ENCODE results near the gene ZNF212.
"Not testable (repeated sequence)": the region's sequence is repeated elsewhere in the genome, so short reads cannot be mapped to it uniquely, and the experiment has no call there.

The ZNF212 gene

DNA sequence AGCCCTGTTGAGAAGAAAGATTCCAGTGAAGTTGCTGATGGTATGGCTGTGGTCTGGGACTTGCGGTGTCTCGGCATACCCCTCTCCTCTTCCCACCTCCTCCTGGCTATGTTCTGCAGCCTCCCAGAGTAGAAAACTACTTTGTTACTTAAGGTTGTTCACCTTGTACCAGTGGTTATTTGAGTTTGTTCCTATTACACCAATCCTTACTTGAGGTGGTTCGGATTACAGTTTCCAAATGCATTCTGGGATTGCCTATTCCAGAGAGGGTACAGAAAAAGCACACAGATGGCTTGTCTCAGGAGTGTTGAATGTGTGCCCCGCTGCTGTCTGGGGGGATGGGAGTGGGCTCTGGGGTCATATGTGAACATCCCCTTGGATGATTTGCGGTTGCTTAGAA lies 15.7 kb downstream of the ZNF212 start:
- FAIRE-seq = no peak

DNA sequence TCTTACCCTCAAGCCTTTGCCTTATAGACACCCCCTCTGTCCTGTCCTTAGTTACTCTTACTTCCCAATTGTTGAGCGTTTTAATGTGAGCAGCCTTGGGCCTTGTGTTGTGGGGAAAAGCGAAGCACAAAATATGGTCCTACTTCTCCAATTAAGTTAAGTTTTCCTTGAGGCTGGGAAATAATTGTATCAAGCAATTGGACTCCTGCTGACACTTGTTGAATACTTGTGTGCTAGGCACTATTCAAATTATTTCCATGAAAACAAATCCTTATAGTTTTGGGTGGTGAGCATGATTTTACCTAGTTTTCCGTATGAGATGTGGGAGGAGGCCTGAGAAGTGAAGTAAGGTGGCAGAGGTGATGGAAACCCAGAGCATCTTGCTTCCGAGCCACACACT lies 17.1 kb downstream of the ZNF212 start:
- FAIRE-seq = no peak

DNA sequence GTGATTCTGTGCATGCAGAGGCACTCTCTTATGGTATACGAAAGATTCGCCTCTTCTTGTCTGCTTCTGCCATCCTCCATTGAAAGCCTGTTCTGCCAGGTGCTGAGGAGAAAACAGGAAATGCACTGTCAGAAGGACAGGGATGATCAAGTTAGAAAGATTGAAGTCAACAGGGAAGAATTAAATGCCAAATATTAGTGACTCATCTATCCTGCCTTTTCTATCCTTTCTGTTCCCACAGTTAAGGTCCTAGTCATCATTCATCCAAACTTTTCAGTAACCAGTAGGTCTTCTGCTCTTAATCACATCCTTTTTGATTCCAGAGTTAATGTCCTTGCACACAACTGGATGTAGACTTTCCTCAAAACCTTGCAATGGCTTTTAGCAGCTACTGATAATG lies 17.7 kb downstream of the ZNF212 start:
- no peak for FAIRE-seq

GRCh38 chr7:149261316-149261828 lies 21.9 kb downstream of the ZNF212 start:
- FAIRE-seq = no peak

GRCh38 chr7:149261829-149262617 lies 22.6 kb downstream of the ZNF212 start, which contains the start of gene ZNF783:
ZNF783 (plus strand) TSS chr7:149262196; CDS start chr7:149262334, 138 bp downstream.
- no peak for FAIRE-seq

- FAIRE-seq = no peak
These were observed 27.0 kb downstream of the ZNF212 start for GRCh38 chr7:149266451-149266850.

DNA sequence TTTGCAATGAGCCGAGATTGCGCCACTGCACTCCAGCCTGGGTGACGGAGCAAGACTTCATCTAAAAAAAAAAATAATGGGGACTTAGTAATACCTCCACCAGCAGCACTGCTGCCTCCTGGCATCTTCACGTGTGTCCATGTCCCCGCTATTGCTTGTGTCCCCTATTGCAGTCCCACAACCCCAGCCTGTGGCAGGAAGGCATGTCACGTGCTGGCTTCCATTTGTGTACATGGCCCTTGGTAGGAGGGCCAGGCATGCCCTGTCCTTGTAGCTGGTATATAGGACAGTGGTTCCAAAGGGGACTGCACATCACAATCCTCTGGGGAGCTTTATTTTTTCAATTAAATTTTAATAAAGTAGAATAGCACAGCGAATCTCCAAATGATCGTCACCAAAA lies 28.3 kb downstream of the ZNF212 start:
- FAIRE-seq = no peak

- FAIRE-seq = not testable (repeated sequence)
These were observed 35.0 kb downstream of the ZNF212 start for GRCh38 chr7:149274424-149274823.

- FAIRE-seq = no peak
These were observed 38.4 kb downstream of the ZNF212 start for GRCh38 chr7:149277871-149278270.

DNA sequence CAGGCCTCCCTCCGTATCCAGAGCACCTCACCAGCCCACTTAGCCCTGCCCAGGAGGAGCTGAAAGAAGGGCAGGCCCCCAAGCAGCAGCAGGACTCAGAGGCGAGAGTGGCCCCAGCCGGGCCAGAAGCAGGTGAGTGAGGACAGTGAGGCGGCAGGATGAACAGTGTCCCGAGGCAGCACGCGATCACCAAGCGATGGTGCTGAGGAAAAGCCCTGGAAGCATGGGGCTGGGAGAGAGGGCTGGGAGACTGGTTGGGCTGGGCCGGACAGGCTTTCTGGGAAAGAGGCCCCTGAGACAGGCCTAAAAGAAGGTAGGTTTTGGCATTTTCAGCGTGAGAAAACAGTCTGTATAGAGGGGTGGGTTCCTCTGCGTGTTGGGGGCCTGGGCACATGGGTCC lies 38.9 kb downstream of the ZNF212 start:
- no peak for FAIRE-seq

DNA sequence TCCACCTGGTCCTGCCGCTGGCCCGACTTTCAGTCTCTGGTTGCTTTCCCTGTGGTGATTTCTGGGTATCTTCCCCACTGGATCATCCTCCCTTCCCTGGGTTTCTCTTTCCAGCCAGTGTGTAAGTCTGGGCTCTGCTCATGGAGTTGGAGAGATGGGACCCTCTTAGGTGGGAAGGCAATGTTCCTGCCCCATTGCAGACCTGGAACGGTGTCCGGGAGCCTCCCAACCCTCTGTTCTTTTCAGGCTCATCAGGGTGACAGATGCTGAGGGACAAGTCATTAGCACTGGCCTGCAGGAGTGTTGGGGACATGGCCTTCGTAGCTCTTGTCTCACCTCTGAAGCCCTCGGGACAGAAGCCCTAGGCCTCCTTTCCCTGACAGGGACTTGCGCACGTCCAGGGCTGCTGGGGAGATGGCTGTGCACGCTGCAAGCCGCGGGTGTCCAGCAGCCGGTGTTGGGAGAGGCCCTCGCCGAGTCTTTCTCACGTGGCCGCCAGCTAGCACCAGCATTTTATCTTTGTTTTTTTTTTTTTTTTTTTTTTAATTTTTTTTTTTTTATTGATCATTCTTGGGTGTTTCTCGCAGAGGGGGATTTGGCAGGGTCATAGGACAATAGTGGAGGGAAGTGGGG lies 39.8 kb downstream of the ZNF212 start:
- FAIRE-seq = no peak

DNA sequence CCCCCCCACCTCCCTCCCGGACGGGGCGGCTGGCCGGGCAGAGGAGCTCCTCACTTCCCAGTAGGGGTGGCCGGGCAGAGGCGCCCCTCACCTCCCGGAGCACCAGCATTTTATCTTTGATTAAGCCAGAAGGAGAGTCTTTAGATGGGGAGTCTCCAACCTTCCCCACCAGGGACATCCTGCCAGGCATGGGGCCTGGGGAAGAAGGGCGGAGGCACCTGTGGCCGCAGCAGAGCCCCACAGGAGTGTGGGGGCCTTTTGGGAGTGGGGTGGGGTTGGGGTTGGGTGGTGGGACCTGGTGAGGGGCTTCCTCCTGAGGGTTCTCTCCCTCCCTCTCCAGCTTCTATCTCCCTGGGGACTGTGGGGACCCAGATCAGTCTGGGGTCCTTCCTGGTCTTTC lies 40.7 kb downstream of the ZNF212 start:
- no peak for FAIRE-seq

DNA sequence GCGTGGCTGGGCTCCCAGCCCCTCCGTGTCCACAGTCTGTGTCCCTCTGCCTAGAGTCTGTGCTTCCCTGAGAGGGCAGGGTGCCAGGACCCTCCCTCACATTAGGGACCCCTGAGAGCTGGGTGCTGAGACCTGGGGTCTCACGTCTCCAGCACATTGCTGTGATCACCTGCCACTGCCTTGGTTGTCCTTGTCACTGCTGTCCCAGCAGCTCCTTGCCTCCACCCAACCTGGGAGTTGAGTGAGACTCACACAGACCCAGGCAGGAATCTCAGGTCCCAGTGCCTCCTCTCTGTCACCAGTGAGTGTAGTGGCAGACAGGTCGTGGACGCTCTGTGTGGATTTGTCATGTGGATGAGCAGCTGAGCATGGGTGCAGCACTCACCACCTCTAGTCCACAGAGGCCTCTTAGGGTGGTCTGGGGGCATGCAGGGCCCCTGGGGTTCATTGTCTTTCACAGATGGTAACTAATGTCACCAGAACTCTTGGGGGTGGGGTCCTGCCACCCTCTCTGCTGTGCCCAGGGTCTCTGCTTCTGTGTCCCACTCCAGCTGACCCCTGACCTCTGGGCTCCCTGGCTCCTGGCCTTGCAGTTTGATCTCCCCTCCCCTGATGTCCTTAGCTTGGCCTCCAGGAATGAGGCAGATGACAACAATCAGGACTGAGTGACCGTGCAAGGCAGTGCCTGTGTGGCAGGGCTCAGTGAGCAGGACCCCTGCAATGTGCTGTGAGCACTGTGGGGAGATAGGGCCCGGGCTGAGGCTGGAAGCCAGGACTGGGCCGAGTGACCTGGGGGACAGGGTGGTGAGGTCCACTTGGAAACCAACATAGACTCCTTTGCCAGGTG lies 41.4 kb downstream of the ZNF212 start:
- no peak for FAIRE-seq

DNA sequence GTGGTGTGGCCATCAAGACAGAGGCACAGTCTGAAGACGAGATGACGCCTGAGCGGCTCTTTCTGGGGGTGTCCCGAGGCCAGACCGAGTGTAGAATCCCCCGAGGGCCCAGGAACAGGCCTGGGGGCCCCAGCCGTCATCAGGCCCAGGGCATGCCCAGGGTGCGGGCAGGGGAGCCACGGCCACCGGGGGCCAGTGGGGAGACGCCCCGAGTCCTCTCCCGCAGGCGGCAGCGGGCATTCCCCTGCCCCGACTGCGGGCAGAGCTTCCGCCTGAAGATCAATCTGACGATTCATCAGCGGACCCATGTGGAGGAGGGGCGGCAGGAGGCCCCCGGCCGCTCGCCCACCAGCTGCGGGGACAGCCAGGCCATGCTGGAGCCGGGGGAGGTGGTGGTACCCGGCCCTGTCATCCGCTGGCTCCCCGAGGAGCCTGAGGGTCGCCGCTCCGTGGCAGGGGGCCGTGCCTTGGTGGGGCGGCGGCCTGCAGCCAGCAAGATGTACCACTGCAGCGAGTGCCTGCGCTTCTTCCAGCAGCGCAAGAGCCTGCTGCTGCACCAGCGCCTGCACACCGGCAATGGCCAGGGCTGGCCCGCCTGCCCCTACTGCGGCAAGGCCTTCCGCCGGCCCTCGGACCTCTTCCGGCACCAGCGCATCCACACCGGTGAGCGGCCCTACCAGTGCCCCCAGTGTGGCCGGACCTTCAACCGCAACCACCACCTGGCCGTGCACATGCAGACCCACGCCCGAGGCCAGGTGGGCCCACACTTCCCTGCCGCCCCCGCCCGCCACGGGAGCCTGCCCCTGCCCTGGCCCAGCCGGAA lies 42.3 kb downstream of the ZNF212 start:
- FAIRE-seq = no peak

DNA sequence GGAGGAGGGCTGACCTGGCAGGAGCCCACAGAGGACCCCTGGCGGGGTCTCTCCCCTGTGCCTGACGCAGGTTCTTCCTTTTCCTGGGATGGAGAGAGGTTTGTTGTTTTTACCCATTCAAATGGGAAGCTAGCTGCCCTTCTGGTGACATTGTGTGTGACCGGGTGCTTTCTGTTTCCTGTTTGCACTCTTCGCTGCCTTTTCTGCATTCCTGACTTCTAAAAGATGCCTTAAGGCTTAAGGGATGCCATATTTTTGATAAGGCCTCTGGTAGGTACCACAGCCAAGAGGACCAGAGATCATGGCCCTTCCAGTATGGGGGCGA lies 42.8 kb downstream of the ZNF212 start:
- no peak for FAIRE-seq

DNA sequence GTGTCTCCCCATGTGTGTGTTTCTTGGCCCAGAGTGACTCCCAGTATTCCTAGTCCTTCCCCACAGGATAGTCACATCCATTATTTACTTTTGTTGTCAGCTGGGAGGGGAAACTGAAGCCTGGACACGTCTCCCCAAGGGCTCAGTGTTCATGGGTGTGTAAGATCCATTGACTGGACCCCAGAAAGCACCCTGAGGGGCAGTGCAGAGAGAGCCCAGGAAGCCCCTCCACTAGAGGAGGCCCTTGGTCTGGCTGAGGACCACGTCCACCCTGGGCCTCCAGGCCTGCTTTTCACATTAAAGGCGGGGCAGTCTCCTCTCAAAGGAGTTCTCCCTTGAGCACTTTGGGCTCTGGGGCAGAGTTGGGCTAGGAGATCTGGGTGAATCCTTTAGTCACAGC lies 43.9 kb downstream of the ZNF212 start:
- FAIRE-seq = no peak

DNA sequence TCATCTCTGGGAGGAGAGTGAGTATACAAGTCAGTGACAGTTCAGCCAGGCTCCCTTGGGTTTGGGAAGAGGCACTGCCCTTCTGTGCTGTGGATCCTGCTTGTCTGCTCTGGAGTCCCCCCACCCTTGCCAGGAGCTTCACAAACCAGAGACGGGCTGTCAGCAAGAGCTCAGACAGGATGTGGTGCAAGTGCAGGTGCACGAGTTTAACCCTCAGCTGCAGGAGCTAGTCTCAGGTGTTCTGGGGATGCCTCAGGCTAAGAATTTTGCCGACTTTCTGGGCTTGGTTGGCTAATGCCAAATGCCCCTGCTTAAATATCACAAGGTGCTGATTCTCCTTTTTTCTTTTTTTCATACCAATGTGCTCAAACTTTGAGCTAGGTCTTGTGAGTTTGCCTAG lies 44.9 kb downstream of the ZNF212 start:
- no peak for FAIRE-seq

GRCh38 chr7:149284850-149285585 lies 45.6 kb downstream of the ZNF212 start:
- FAIRE-seq = no peak

DNA sequence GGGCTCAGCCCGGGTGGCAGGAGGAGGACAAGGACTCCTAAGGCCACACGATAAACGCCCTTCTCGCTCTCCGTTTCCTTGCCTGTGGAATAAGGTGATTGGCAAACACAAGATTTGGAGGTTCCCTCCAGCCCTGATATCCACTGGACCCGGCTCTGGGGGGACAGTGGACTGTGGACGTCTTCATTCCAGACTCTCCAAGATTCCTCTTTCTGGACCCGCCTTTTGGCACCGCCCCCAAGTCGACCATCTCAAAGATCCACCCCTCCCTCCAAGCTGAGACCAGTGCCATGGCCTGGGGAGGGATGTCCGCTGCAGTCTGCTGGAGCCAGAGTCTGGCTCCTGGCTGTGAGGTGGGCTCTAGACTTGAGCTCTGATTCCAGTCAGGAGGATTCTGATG lies 46.2 kb downstream of the ZNF212 start:
- no peak for FAIRE-seq

GRCh38 chr7:149286811-149287400 lies 47.5 kb downstream of the ZNF212 start:
- FAIRE-seq = no peak

- FAIRE-seq = no peak
These were observed 48.2 kb downstream of the ZNF212 start for GRCh38 chr7:149287622-149288021.

- FAIRE-seq = no peak
These were observed 49.8 kb downstream of the ZNF212 start for GRCh38 chr7:149289262-149289661.

All from TTC549 (cell line).